ENCODE results near the gene OR1L4. TPM values are rescaled to one million over a fixed set of nuclear protein-coding genes. Genes with fewer than 3 reads are reported as not detected.

The OR1L4 gene
- total RNA-seq, 1 experiment from 2014 or later = not detected

- TF ChIP-seq ZNF532 (CRISPR knock-in tag; IDR thresholded peaks at IDR 0.05; ENCODE audit: borderline replicate concordance) (no peak), FOXP4 (CRISPR knock-in tag; IDR thresholded peaks at IDR 0.05) (no peak), SOX15 (CRISPR knock-in tag; IDR thresholded peaks at IDR 0.05) (no peak), ZNF219 (CRISPR knock-in tag; IDR thresholded peaks at IDR 0.05; ENCODE audit: borderline replicate concordance) (no peak), ZNF317 (CRISPR knock-in tag; IDR thresholded peaks at IDR 0.05; ENCODE audit: borderline replicate concordance, low read depth) (no peak), ZNF396 (CRISPR knock-in tag; IDR thresholded peaks at IDR 0.05; ENCODE audit: borderline replicate concordance) (no peak)
Observed at GRCh38 chr9:122767817-122768216, 44.0 kb downstream of the OR1L4 start (continued).

Other genes starting within 250 kb of the OR1L4 start
- gene OR1J1, start 246.1 kb upstream of the OR1L4 start, total RNA-seq (2021) = not detected in 3 replicates
- not detected in 3 replicates for gene OR1J2, start 213.2 kb upstream of the OR1L4 start, total RNA-seq (2021)
- gene OR1J4, start 204.8 kb upstream of the OR1L4 start, total RNA-seq (2021) = not detected in 3 replicates
- not detected in 3 replicates for gene OR1N1, start 196.7 kb upstream of the OR1L4 start, total RNA-seq (2021)
- gene OR1N2, start 170.9 kb upstream of the OR1L4 start, total RNA-seq (2021) = not detected in 3 replicates
- gene OR1L8, start 140.6 kb upstream of the OR1L4 start, total RNA-seq (2021) = not detected in 3 replicates
- not detected in 3 replicates for gene OR1Q1, start 109.3 kb upstream of the OR1L4 start, total RNA-seq (2021)
- not detected in 3 replicates for gene OR1B1, start 66.4 kb upstream of the OR1L4 start, total RNA-seq (2021)
- not detected in 3 replicates for gene OR1L1, start 62.3 kb upstream of the OR1L4 start, total RNA-seq (2021)
- gene OR1L3, start 48.9 kb upstream of the OR1L4 start, total RNA-seq (2021) = not detected in 3 replicates
- not detected in 3 replicates for gene OR1L6, start 18.3 kb downstream of the OR1L4 start, total RNA-seq (2021)
- gene OR5C1, start 64.9 kb downstream of the OR1L4 start, total RNA-seq (2021) = not detected in 3 replicates
- gene OR1K1, start 76.1 kb downstream of the OR1L4 start, total RNA-seq (2021) = not detected in 3 replicates
- gene PDCL, start 104.6 kb downstream of the OR1L4 start, total RNA-seq (2021) = 19.4 to 21.7 TPM (median 20.5 TPM) in 3 replicates
- gene RC3H2, start 181.4 kb downstream of the OR1L4 start, total RNA-seq (2021) = 36.0 to 38.3 TPM (median 37.5 TPM) in 3 replicates
- gene ZBTB6, start 189.3 kb downstream of the OR1L4 start, total RNA-seq (2021) = 8.2 to 9.6 TPM (median 9.0 TPM) in 3 replicates
- 6.3 to 7.8 TPM (median 7.3 TPM) in 3 replicates for gene ZBTB26, start 207.5 kb downstream of the OR1L4 start, total RNA-seq (2021)
- gene RABGAP1, start 217.0 kb downstream of the OR1L4 start, total RNA-seq (2021) = 38.1 to 42.9 TPM (median 41.1 TPM) in 3 replicates